HepG2 (cell line): ENCODE measurements around the gene LRRC17. TPM values are rescaled to one million over a fixed set of nuclear protein-coding genes. Genes with fewer than 3 reads are reported as not detected.

Source experiments
- CBFB ChIP-seq: sonication (generic); formaldehyde crosslinking; IDR thresholded peaks from 2 replicates; pipeline ENCODE4 v1.4.0; 2020; ENCODE audit warnings: missing genetic modification reagents
- EEA1 ChIP-seq: sonication (generic); formaldehyde crosslinking; IDR thresholded peaks from 2 replicates; pipeline ENCODE4 v1.5.1; 2020; ENCODE audit warnings: mild to moderate bottlenecking, missing genetic modification reagents, borderline replicate concordance
- ETV6 ChIP-seq: sonication (generic); formaldehyde crosslinking; conservative IDR thresholded peaks from 2 replicates; pipeline ENCODE4 v1.4.0; 2020; ENCODE audit warnings: missing genetic modification reagents
- FOXO1 ChIP-seq: sonication (generic); formaldehyde crosslinking; IDR thresholded peaks from 2 replicates; pipeline ENCODE4 v1.4.0; 2020; ENCODE audit warnings: missing genetic modification reagents
- GPBP1L1 ChIP-seq: sonication (generic); formaldehyde crosslinking; IDR thresholded peaks from 2 replicates; pipeline ENCODE4 v1.5.0; 2020; ENCODE audit warnings: mild to moderate bottlenecking, missing genetic modification reagents
- HNRNPUL1 ChIP-seq: fragments of 200-400 bp; formaldehyde crosslinking; IDR thresholded peaks from 2 replicates; pipeline ENCODE4 v1.6.1; 2017; ENCODE audit warnings: low read depth, mild to moderate bottlenecking, low read length, moderate library complexity
- KDM5A ChIP-seq: fragments of 200-600 bp; sonication (generic); IDR thresholded peaks from 2 replicates; pipeline ENCODE4 v1.7.0; 2018; ENCODE audit warnings: antibody characterized with exemption, mild to moderate bottlenecking, low read length, borderline replicate concordance
- MED8 ChIP-seq: sonication (generic); formaldehyde crosslinking; IDR thresholded peaks from 2 replicates; pipeline ENCODE4 v1.8.1; 2023; ENCODE audit warnings: mild to moderate bottlenecking, missing genetic modification reagents; ENCODE audit not compliant: insufficient replicate concordance
- MXD1 ChIP-seq: sonication (generic); formaldehyde crosslinking; IDR thresholded peaks from 2 replicates; pipeline ENCODE4 v1.4.0; 2020; ENCODE audit warnings: mild to moderate bottlenecking, missing genetic modification reagents
- MYNN ChIP-seq: sonication (generic); formaldehyde crosslinking; IDR thresholded peaks from 2 replicates; pipeline ENCODE4 v1.4.0; 2020; ENCODE audit warnings: mild to moderate bottlenecking, low read depth, missing genetic modification reagents
- MYPOP ChIP-seq: sonication (generic); formaldehyde crosslinking; IDR thresholded peaks from 2 replicates; pipeline ENCODE4 v1.8.1; 2023; ENCODE audit warnings: mild to moderate bottlenecking, moderate library complexity, missing genetic modification reagents
- NFYB ChIP-seq: sonication (generic); formaldehyde crosslinking; IDR thresholded peaks from 2 replicates; pipeline ENCODE4 v1.4.0; 2020; ENCODE audit warnings: missing genetic modification reagents
- NR2F6 ChIP-seq, 2 experiments: IDR thresholded peaks; 2 replicates each; pipeline ENCODE4 v1.6.1; 2016; ENCODE audit warnings: antibody characterized with exemption in 1 of 2, mild to moderate bottlenecking in 1 of 2
- RELA ChIP-seq: sonication (generic); formaldehyde crosslinking; IDR thresholded peaks from 2 replicates; pipeline ENCODE4 v1.4.0; 2020; ENCODE audit warnings: missing genetic modification reagents
- RFX3 ChIP-seq: IDR thresholded peaks from 2 replicates; pipeline ENCODE4 v1.6.1; 2016; ENCODE audit warnings: missing biosample characterization, missing genetic modification reagents
- RFXAP ChIP-seq: sonication (generic); formaldehyde crosslinking; IDR thresholded peaks from 2 replicates; pipeline ENCODE4 v1.4.0; 2020; ENCODE audit warnings: missing genetic modification reagents, borderline replicate concordance
- SP5 ChIP-seq: IDR thresholded peaks from 2 replicates; pipeline ENCODE4 v1.6.1; 2016; ENCODE audit warnings: low read depth, borderline replicate concordance
- TARDBP ChIP-seq: sonication (generic); formaldehyde crosslinking; IDR thresholded peaks from 2 replicates; pipeline ENCODE4 v1.8.0; 2022; ENCODE audit warnings: mild to moderate bottlenecking, missing genetic modification reagents
- TCF7 ChIP-seq: sonication (generic); IDR thresholded peaks from 2 replicates; pipeline ENCODE4 v1.6.1; 2016; ENCODE audit warnings: antibody characterized with exemption, low read depth
- TRIM24 ChIP-seq: sonication (generic); formaldehyde crosslinking; IDR thresholded peaks from 2 replicates; pipeline ENCODE4 v1.8.0; 2022; ENCODE audit warnings: mild to moderate bottlenecking, missing genetic modification reagents
- ZBTB38 ChIP-seq: sonication (generic); formaldehyde crosslinking; IDR thresholded peaks from 2 replicates; pipeline ENCODE4 v1.5.1; 2020; ENCODE audit warnings: mild to moderate bottlenecking, missing genetic modification reagents
- ZBTB46 ChIP-seq: sonication (generic); formaldehyde crosslinking; IDR thresholded peaks from 2 replicates; pipeline ENCODE4 v1.4.0; 2020; ENCODE audit warnings: mild to moderate bottlenecking, missing genetic modification reagents, borderline replicate concordance
- ZFYVE20 ChIP-seq: sonication (generic); formaldehyde crosslinking; IDR thresholded peaks from 2 replicates; pipeline ENCODE4 v1.8.0; 2023; ENCODE audit warnings: low read depth, mild to moderate bottlenecking, moderate library complexity, missing genetic modification reagents, borderline replicate concordance
- ZKSCAN8 ChIP-seq: IDR thresholded peaks from 2 replicates; pipeline ENCODE4 v1.6.1; 2016; ENCODE audit warnings: borderline replicate concordance, missing genetic modification reagents, missing compliant biosample characterization
- ZNF121 ChIP-seq: sonication (generic); formaldehyde crosslinking; IDR thresholded peaks from 2 replicates; pipeline ENCODE4 v1.5.0; 2020; ENCODE audit warnings: mild to moderate bottlenecking, missing genetic modification reagents
- ZNF335 ChIP-seq: sonication (generic); formaldehyde crosslinking; IDR thresholded peaks from 2 replicates; pipeline ENCODE4 v1.4.0; 2020; ENCODE audit warnings: missing genetic modification reagents
- ZNF530 ChIP-seq: sonication (generic); formaldehyde crosslinking; IDR thresholded peaks from 2 replicates; pipeline ENCODE4 v1.5.0; 2020; ENCODE audit warnings: low read depth, mild to moderate bottlenecking, missing genetic modification reagents
- ZNF660 ChIP-seq: sonication (generic); formaldehyde crosslinking; IDR thresholded peaks from 2 replicates; pipeline ENCODE4 v1.5.1; 2020; ENCODE audit warnings: mild to moderate bottlenecking, low read depth, missing genetic modification reagents, borderline replicate concordance
- polyA plus RNA-seq, 8 experiments: library from polyadenylated mRNA; depleted of rRNA in 3 of 8; stranded (reverse) in 7 of 8; unstranded in 1 of 8; fragments of >200 nt; fragmentation: Illumina TruSeq in 4 of 8; extraction: Trizol in 4 of 8; gene quantifications; 2 replicates each; pipeline versions ENCODE4 v1.2.1 to v1.2.3, GENCODE V29; 2011 to 2016; ENCODE audit warnings: low read depth in 4 of 8, missing spikeins in 1 of 8, mixed read lengths in 1 of 8; ENCODE audit not compliant: insufficient read depth in 1 of 8
- total RNA-seq, 5 experiments: library from RNA; depleted of rRNA; stranded (reverse); fragments of >200 nt; fragmentation: Illumina TruSeq; extraction: Trizol; gene quantifications; 2 replicates each; pipeline ENCODE4 v1.2.3, GENCODE V29; 2016; ENCODE audit warnings: low read depth in 1 of 5

The LRRC17 gene
- total and polyA plus RNA-seq, 2 of the 13 experiments (the other 11 are each of a cell fraction or from before 2014, with no cell fraction given): 0.20 to 0.66 TPM

- TF ChIP-seq NR2F6 (IDR thresholded peaks at IDR 0.05): peak; percentile 52; the same call in 1 of the 2 replicates
- TF ChIP-seq NR2F6 (CRISPR knock-in tag; IDR thresholded peaks at IDR 0.05): peak; percentile 41; the same call in 1 of the 2 replicates
- TF ChIP-seq ZFYVE20 (CRISPR knock-in tag): no peak
- no peak for TF ChIP-seq SP5 (CRISPR knock-in tag)
- TF ChIP-seq MYPOP (CRISPR knock-in tag): no peak
- no peak for TF ChIP-seq ZNF335 (CRISPR knock-in tag)
- no peak for TF ChIP-seq ZNF530
- no peak for TF ChIP-seq GPBP1L1
- no peak for TF ChIP-seq MYNN (CRISPR knock-in tag)
- TF ChIP-seq FOXO1 (CRISPR knock-in tag): peak; percentile 69; the same call in 1 of the 2 replicates
- no peak for TF ChIP-seq NFYB (CRISPR knock-in tag)
- TF ChIP-seq ZKSCAN8 (CRISPR knock-in tag): no peak
- peak; percentile 26; the same call in 1 of the 2 replicates for TF ChIP-seq TARDBP
- no peak for TF ChIP-seq MED8
- TF ChIP-seq EEA1 (CRISPR knock-in tag): no peak
- peak; percentile 38; the same call in 1 of the 2 replicates for TF ChIP-seq ZNF121 (CRISPR knock-in tag)
- no peak for TF ChIP-seq ZNF660
- TF ChIP-seq RELA (CRISPR knock-in tag): no peak
- TF ChIP-seq RFX3 (CRISPR knock-in tag): no peak
- no peak for TF ChIP-seq ZBTB38
- TF ChIP-seq HNRNPUL1: no peak
- no peak for TF ChIP-seq ETV6
- TF ChIP-seq ZBTB46: no peak
- TF ChIP-seq CBFB (CRISPR knock-in tag): no peak
- no peak for TF ChIP-seq KDM5A
- no peak for TF ChIP-seq MXD1 (CRISPR knock-in tag)
- no peak for TF ChIP-seq RFXAP
- no peak for TF ChIP-seq TRIM24 (CRISPR knock-in tag)
- 0 out of 2 replicates have a peak, but pooled peaks have one; percentile 67 for TF ChIP-seq TCF7
These were observed 38.5 kb upstream of the LRRC17 start (continued) for GRCh38 chr7:102874166-102874829.
